Psoas muscle (tissue), 8 donors: ENCODE measurements around the gene DOCK2. TPM values are rescaled to one million over a fixed set of nuclear protein-coding genes. Genes with fewer than 3 reads are reported as not detected.

ENCODE experiments used
- ATAC-seq, 4 donors: fragments of 200-7000 bp; cut with Tn5 transposase; one replicate each; pipeline ENCODE4 v1.9.1; 2020; ENCODE audit warnings: moderate library complexity in 3 of 4, mild to moderate bottlenecking in 2 of 4
- DNase-seq, 2 donors: peaks; one replicate each; pipeline ENCODE4 v3.0.0-alpha.2; 2020
- H3K27ac ChIP-seq: fragments of 200-600 bp; one replicate; pipeline ENCODE4 v1.8.0; 2022
- H3K27me3 ChIP-seq, 3 donors: fragments of 200-600 bp in 1 of 3; one replicate each; pipeline versions ENCODE4 v1.6.1 to v1.8.0; 2013 to 2022; ENCODE audit warnings: low read length in 2 of 3, mild to moderate bottlenecking in 2 of 3, moderate library complexity in 1 of 3; ENCODE audit not compliant: insufficient read depth in 3 of 3
- H3K36me3 ChIP-seq, 2 donors: fragments of 200-600 bp in 1 of 2; one replicate each; pipeline versions ENCODE4 v1.6.1 to v1.8.0; 2013 to 2022; ENCODE audit warnings: low read depth in 1 of 2, mild to moderate bottlenecking in 1 of 2, moderate library complexity in 1 of 2; ENCODE audit not compliant: insufficient read depth in 1 of 2
- H3K4me1 ChIP-seq: fragments of 200-600 bp; one replicate; pipeline ENCODE4 v1.8.0; 2022
- H3K4me3 ChIP-seq: fragments of 200-600 bp; one replicate; pipeline ENCODE4 v1.8.0; 2022; ENCODE audit warnings: mild to moderate bottlenecking
- H3K9me3 ChIP-seq: fragments of 200-600 bp; one replicate; pipeline ENCODE4 v1.8.0; 2022
- CTCF ChIP-seq: fragments of 200-600 bp; IDR thresholded peaks from one replicate; pipeline ENCODE4 v1.8.0; 2022; ENCODE audit warnings: antibody characterized with exemption
- WGBS, 3 donors: extraction: QIAGEN DNeasy Blood & Tissue Kit; methylation state at CpG; one replicate each; pipeline versions ENCODE4 v1.1.6 to v1.1.7; 2013; 5-methylcytosine and 5-hydroxymethylcytosine counted together
- intact Hi-C, 2 donors: fragments of 100-400 bp; cut with DNase I; formaldehyde crosslinking; loops; one replicate each; pipeline versions ENCODE4 v1.11.0 to v1.14.2; 2022
- polyA plus RNA-seq, 3 donors: library from polyadenylated mRNA; stranded (reverse); fragments of 200-250 nt; gene quantifications; one replicate each; pipeline ENCODE4 v1.2.3, GENCODE V29; 2013
- total RNA-seq, 4 donors: library from RNA; stranded (reverse); fragmentation: NEBNext Ultra II Directional in 2 of 4; extraction: Animal tissue kit (Norgen Biotek cat#: 25700) in 2 of 4; gene quantifications; one replicate each; pipeline versions ENCODE4 v1.2.1 to v1.2.4, GENCODE V29; 2021 to 2023
- donor health status: healthy with polysubstance abuse.
- donor health status: DM: no; HTN: no; CAD: no; lungs with moderate emphysema.
- donor health status: Bipolar disorder and iron deficiency.
- donor health status: healthy.
- donor health status: DM: yes; HTN: yes; CAD: no.
- donor health status: DM: no; HTN: no; CAD: no.
- donor health status: DM: no; HTN: no; CAD: no.
- donor health status: DM: yes; HTN: yes; CAD: no.

The DOCK2 gene
- total and polyA plus RNA-seq, 7 donors: 0.37 to 4.4 (median 3.5) TPM

DNA sequence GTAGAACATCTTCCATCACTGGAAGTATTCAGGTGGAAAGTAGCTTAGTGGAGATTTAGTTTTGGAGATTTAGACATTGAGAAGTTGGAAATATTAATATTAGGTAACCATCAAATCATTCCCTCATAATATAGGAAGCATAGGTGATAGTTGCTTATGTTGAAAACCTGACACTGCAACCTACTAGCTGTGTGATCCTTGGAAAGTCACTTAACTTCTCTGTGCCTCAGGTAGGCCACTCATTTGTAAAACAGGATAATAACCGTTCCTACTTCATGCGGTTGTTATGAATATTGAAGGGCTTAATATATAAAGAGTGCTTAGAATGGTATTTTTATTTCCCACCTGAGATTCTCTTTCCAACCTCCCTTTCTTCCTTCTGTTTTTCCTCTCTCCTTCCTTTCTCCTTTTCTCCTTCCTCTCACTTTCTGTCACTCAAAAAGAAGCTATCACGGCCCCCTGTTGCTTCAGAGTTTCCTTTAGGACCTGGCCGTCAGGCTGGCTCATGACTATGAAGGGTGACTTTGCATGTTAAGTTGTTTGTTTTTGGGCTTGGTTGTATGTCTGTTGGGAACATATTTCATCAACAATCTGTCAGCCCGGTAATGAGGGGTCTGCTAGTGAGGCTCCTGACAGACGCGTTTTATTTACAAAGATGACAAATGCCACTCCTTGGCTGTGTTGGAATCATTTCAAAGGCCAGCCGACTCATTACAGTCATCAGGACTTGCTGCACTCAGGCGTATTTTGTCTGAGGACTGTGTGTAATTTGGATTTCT lies 31.0 kb downstream of the DOCK2 start:
- H3K27ac ChIP-seq: no peak overlapping the region
- no peaks in the 10 kb centered on the region for H3K4me1 ChIP-seq
- intact Hi-C loops: no loop called here
- no peaks in the 10 kb centered on the region for H3K36me3 ChIP-seq
- peaks cover 0 to 3% (median 0%) of the 10 kb centered on the region in 3 donors for H3K27me3 ChIP-seq
- WGBS, 3 donors: 57 to 59% (median 58%) methylated on average over 9 of the region's 9 CpGs
- H3K4me3 ChIP-seq: no peak overlapping the region
- no peak for DNase-seq
- no peaks in the 10 kb centered on the region for H3K9me3 ChIP-seq
- TF ChIP-seq CTCF: no peak
- no peak for ATAC-seq

DNA sequence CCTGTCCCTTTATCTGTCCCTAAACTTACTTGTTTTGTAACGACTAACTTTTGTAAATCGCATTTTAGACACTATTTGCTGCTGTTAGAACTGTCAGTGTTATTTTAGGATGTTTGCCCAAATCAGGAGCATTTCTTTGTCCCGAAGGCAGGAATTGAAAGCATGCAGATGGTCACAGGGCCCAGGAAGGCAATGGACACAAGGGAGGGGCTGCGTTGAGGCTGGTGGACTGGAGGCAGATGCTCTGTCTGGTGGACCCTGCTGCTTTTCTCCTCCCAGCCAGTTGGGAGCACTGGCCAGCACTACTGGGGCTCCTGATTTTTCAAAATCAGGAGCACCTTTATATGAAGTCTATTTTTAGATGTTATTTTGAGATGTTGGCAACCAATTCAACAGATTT lies 31.7 kb downstream of the DOCK2 start:
- H3K4me3 ChIP-seq: no peak overlapping the region
- H3K4me1 ChIP-seq: no peaks in the 10 kb centered on the region
- 51 to 54% (median 53%) methylated on average over 4 of the region's 4 CpGs for WGBS, 3 donors
- no peaks in the 10 kb centered on the region for H3K9me3 ChIP-seq
- H3K27ac ChIP-seq: no peak overlapping the region
- DNase-seq: no peak
- intact Hi-C loops: no loop called here
- no peaks in the 10 kb centered on the region for H3K27me3 ChIP-seq
- no peak for TF ChIP-seq CTCF
- no peaks in the 10 kb centered on the region for H3K36me3 ChIP-seq
- no peak for ATAC-seq

- Histone ChIP-seq H3K27ac (no peak overlapping the region), H3K27me3 (no peaks in the 10 kb centered on the region), H3K4me3 (no peak overlapping the region), H3K36me3 (no peaks in the 10 kb centered on the region), H3K9me3 (no peaks in the 10 kb centered on the region), H3K4me1 (no peaks in the 10 kb centered on the region)
- intact Hi-C loops: no loop called here
- no peak for TF ChIP-seq CTCF
- DNase-seq (no peak), ATAC-seq (no peak)
- WGBS, 3 donors: 71 to 75% (median 73%) methylated on average over 6 of the region's 6 CpGs
Measured at GRCh38 chr5:169670769-169671525, 33.9 kb downstream of the DOCK2 start.

DNA sequence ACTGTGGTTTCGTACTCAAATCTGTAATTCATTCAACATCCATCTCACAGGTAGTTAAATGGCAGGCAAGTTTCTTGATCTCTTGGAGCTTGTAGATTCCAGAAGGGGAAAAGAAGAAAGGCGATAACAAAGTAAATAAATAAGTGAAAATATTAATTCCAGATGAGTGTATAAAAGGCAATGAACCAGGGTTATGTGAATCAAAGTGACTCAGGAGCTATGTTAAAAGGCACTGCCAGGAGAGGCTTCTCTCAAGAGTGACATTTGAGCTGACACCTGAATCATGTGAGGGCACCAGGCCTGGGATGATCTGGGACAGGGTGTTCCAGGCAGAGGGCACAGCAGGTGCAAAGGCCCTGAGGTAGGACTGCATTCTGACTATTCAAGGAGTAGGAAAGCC lies 45.0 kb downstream of the DOCK2 start:
- WGBS, 3 donors: 84 to 89% (median 87%) methylated on average over 2 of the region's 2 CpGs
- intact Hi-C loops: no loop called here

More for the DNA sequence above, 45.0 kb downstream of the DOCK2 start:
- H3K9me3 ChIP-seq: no peaks in the 10 kb centered on the region
- no peak for ATAC-seq
- no peak for TF ChIP-seq CTCF
- H3K36me3 ChIP-seq: no peaks in the 10 kb centered on the region
- H3K27ac ChIP-seq: no peak overlapping the region
- H3K4me1 ChIP-seq: no peaks in the 10 kb centered on the region
- no peak overlapping the region for H3K4me3 ChIP-seq
- H3K27me3 ChIP-seq: no peaks in the 10 kb centered on the region
- DNase-seq: no peak
